ENCODE data around the gene ENTPD7. TPM values are rescaled to one million over a fixed set of nuclear protein-coding genes. Genes with fewer than 3 reads are reported as not detected.

ENTPD7 gene, protein sequence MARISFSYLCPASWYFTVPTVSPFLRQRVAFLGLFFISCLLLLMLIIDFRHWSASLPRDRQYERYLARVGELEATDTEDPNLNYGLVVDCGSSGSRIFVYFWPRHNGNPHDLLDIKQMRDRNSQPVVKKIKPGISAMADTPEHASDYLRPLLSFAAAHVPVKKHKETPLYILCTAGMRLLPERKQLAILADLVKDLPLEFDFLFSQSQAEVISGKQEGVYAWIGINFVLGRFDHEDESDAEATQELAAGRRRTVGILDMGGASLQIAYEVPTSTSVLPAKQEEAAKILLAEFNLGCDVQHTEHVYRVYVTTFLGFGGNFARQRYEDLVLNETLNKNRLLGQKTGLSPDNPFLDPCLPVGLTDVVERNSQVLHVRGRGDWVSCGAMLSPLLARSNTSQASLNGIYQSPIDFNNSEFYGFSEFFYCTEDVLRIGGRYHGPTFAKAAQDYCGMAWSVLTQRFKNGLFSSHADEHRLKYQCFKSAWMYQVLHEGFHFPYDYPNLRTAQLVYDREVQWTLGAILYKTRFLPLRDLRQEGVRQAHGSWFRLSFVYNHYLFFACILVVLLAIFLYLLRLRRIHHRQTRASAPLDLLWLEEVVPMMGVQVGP
- total RNA-seq (10 to 100 TPM in 6 of 9 donors, 1 to 10 TPM in 3; 5.6 to 38.7 (median 11.0) TPM), polyA plus RNA-seq (10 to 100 TPM in 1 of 3 donors, 1 to 10 TPM in 2; 1.2 to 16.7 (median 1.4) TPM)
- long read RNA-seq, donor 1, partial matches to known transcripts = 0 of 3 reads
- long read RNA-seq, donor 1, other reads (novel, unspliced or antisense) = 0 of 3 reads
- long read RNA-seq, donor 2, partial matches to known transcripts = 0 of 1 reads
- long read RNA-seq, donor 2, other reads (novel, unspliced or antisense) = 0 of 1 reads
- long read RNA-seq, donor 3, partial matches to known transcripts = 0 of 2 reads
- long read RNA-seq, donor 3, other reads (novel, unspliced or antisense) = 0 of 2 reads
- long read RNA-seq, donor 4, partial matches to known transcripts = 1 of 1 reads
- long read RNA-seq, donor 4, other reads (novel, unspliced or antisense) = 0 of 1 reads
- long read RNA-seq, donor 5, partial matches to known transcripts = 0 of 7 reads
- long read RNA-seq, donor 5, other reads (novel, unspliced or antisense) = 3 of 7 reads
- long read RNA-seq, donor 6, partial matches to known transcripts = 1 of 1 reads
- long read RNA-seq, donor 6, other reads (novel, unspliced or antisense) = 0 of 1 reads
- long read RNA-seq, donor 7, partial matches to known transcripts = 0 of 1 reads
- long read RNA-seq, donor 7, other reads (novel, unspliced or antisense) = 0 of 1 reads
- long read RNA-seq, donor 8, partial matches to known transcripts = 14 of 35 reads
- long read RNA-seq, donor 8, other reads (novel, unspliced or antisense) = 17 of 35 reads
- long read RNA-seq, donor 9, partial matches to known transcripts = 5 of 6 reads
- long read RNA-seq, donor 9, other reads (novel, unspliced or antisense) = 0 of 6 reads
- long read RNA-seq, donor 10, partial matches to known transcripts = 0 of 2 reads
- long read RNA-seq, donor 10, other reads (novel, unspliced or antisense) = 0 of 2 reads

DNA sequence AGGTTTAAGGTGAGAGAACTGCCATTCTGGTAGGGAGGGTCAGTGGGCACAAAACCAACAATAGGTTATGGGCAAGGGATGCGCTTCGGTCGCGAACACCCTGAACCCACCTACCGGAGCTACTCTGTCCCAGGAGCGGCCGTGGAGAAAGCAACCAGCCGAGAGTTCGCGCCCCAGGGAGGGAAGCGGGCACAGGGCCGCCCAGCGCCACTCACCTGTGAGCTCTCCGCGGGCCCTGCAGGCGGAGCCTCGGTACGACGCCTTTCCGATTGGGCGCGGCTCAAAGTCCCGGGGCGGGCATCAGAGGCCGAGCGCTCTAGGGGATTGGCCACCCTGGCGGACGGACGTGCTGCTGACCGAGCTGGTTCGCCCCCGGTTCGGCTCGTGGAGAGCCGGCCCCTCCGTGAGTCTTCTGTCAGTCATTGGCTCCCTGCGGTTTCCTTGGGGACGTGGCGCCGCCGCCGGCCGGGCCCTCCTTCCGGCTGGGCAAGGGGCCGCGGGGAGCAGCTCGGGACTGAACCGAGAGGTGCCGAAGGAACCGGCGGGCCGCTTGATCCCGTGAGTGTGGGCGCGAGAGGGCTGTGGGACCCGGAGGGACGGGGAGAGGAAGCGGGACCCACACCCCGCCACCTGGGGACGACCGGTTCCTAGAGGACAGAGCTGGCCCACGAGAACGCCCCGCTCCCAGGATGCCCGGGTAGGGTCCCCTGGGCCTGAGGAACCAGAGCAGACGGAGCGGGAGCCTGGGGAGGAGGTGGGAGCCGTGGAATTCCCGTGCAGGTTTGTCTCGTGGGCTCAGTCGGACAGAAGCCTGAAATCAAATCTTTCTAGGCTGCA is at the start of gene ENTPD7:
Gene ENTPD7 (plus strand): TSS at position 479 of the 837 bp plus-strand sequence. CDS start 448 bp downstream, outside the sequence.
- Histone ChIP-seq H3K4me1 (replicated peaks in 1 of 2) (peaks cover 16 to 26% of the 10 kb centered on the region in 2 donors), H3K4me3 (peak within 1 kb of the TSS; percentile 65 to 98 (median 82)), H3K27me3 (no peaks in the 10 kb centered on the region), H3K36me3 (replicated peaks in 1 of 2) (no peaks in the 10 kb centered on the region), H3K27ac (peak within 1 kb of the TSS in 3 of 5 donors; percentile 10 to 74 (median 61)), H3K9me3 (replicated peaks in 1 of 3) (no peaks in the 10 kb centered on the region)
- TF ChIP-seq POLR2A (IDR thresholded peaks at IDR 0.05) = peak; percentile 23 to 68
- peak in 5 of 6 experiments; percentile 46 to 78 (median 62) for TF ChIP-seq CTCF (IDR thresholded peaks at IDR 0.05)
- intact Hi-C loops (cut with DNase I) = no loop called here
- 0 to 1% (median 0%) methylated on average over 30 to 71 of the region's 71 CpGs for WGBS, 4 donors
- peak; percentile 96 to 98 (median 97) for DNase-seq

DNA sequence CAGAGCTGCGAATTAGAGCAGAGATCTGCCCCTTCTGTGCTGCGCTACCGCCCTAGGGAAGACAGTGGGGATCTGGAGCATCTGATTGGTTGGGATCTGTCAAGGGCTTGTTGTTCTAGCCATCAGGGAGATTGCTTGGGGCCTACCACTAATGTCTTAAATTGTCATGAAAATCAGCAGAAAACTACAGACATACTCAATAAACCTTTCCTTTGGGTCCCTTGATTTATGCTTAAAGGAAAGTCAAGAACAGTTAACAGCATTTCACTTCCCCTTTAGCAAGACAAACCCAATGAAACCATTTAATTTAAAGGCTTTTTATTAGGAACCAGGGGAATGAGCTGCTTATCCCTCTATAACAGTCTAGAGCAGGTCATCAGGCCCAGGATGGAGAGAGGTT is 49.1 kb upstream of the ENTPD7 start:
- 92 to 95% (median 93%) methylated on average over 3 of the region's 3 CpGs for WGBS, 4 donors
- intact Hi-C loops (cut with DNase I) = loop anchor here (5.0 to 10.0 kb wide), 3 partner anchors 175 to 218 kb away; partner anchors contain the start of gene GOT1 (in 1 of the 2)

More for the DNA sequence above, 49.1 kb upstream of the ENTPD7 start:
- TF ChIP-seq POLR2A (IDR thresholded peaks at IDR 0.05) (no peak), CTCF (IDR thresholded peaks at IDR 0.05) (no peak)
- no peak overlapping the region for H3K27ac ChIP-seq
- DNase-seq = no peak
- H3K4me1 ChIP-seq (replicated peaks in 1 of 2) = no peaks in the 10 kb centered on the region
- H3K9me3 ChIP-seq (replicated peaks in 1 of 3) = no peaks in the 10 kb centered on the region
- no peak overlapping the region for H3K4me3 ChIP-seq
- peaks cover 0 to 27% of the 10 kb centered on the region in 2 donors for H3K36me3 ChIP-seq (replicated peaks in 1 of 2)
- no peaks in the 10 kb centered on the region for H3K27me3 ChIP-seq
